Progenitor cell of endocrine pancreas (in vitro differentiated cells): Measurements from ENCODE around the gene TBC1D13. TPM values are rescaled to one million over a fixed set of nuclear protein-coding genes. Genes with fewer than 3 reads are reported as not detected.

Source experiments
- total RNA-seq: library from RNA; stranded (reverse); gene quantifications from 2 replicates; pipeline ENCODE4 v1.2.1, GENCODE V29; 2021

TBC1D13 gene
- total RNA-seq, 1 donor from 2014 or later, result 36.1 TPM

Other genes starting within 250 kb of the TBC1D13 start
- gene SPTAN1, start 234.7 kb upstream of the TBC1D13 start, total RNA-seq, result 448 and 450 TPM in 2 replicates
- gene DYNC2I2, start 130.4 kb upstream of the TBC1D13 start, total RNA-seq, result 83.4 and 85.4 TPM in 2 replicates
- gene SET, start 98.0 kb upstream of the TBC1D13 start, total RNA-seq, result 563 and 571 TPM in 2 replicates
- 20.0 and 20.2 TPM in 2 replicates for gene PKN3, start 84.8 kb upstream of the TBC1D13 start, total RNA-seq
- 33.7 TPM in 2 replicates for gene ZDHHC12, start 63.1 kb upstream of the TBC1D13 start, total RNA-seq
- gene ZER1, start 15.3 kb upstream of the TBC1D13 start, total RNA-seq, result 38.4 and 42.2 TPM in 2 replicates
- 14.7 and 18.0 TPM in 2 replicates for gene ENDOG, start 31.2 kb downstream of the TBC1D13 start, total RNA-seq
- gene SPOUT1, start 42.5 kb downstream of the TBC1D13 start, total RNA-seq, result 47.5 and 57.9 TPM in 2 replicates
- 11.5 and 11.7 TPM in 2 replicates for gene KYAT1, start 94.7 kb downstream of the TBC1D13 start, total RNA-seq
- 38.2 and 38.8 TPM in 2 replicates for gene LRRC8A, start 94.9 kb downstream of the TBC1D13 start, total RNA-seq
- gene PHYHD1, start 133.7 kb downstream of the TBC1D13 start, total RNA-seq, result 19.9 and 21.3 TPM in 2 replicates
- gene DOLK, start 160.3 kb downstream of the TBC1D13 start, total RNA-seq, result 15.5 and 16.3 TPM in 2 replicates
- gene NUP188, start 160.4 kb downstream of the TBC1D13 start, total RNA-seq, result 68.3 and 74.8 TPM in 2 replicates
- 182 and 183 TPM in 2 replicates for gene SH3GLB2, start 241.1 kb downstream of the TBC1D13 start, total RNA-seq
- gene MIGA2, start 249.4 kb downstream of the TBC1D13 start, total RNA-seq, result 42.6 and 45.4 TPM in 2 replicates